ENCODE results near the gene THOC6.

GRCh38 chr16:3025032-3026002 is 1.5 kb downstream of the THOC6 start:
- TF ChIP-seq CTCF (IDR thresholded peaks at IDR 0.05), result no peak
- TF ChIP-seq POLR2A (IDR thresholded peaks at IDR 0.05), result no peak
- TF ChIP-seq EP300 (IDR thresholded peaks at IDR 0.05), result no peak

All from ovary (tissue), 3 donors.